ENCODE data around the gene VPS51. TPM values are rescaled to one million over a fixed set of nuclear protein-coding genes. Genes with fewer than 3 reads are reported as not detected.
A peak's percentile ranks its signal among the peaks of the same experiment; 100 is the strongest.

Gene VPS51
- total and polyA plus RNA-seq, 2 donors, result 107 to 167 TPM

GRCh38 chr11:65156926-65157325 is 60.9 kb downstream of the VPS51 start:
- no peak overlapping the region for H3K27ac ChIP-seq (ENCODE audit: low read depth)
- DNase-seq (ENCODE audit: extremely low spot score), result no peak
- H3K36me3 ChIP-seq (ENCODE audit: insufficient read depth), result no peaks in the 10 kb centered on the region
- 93% methylated on average over 3 of the region's 3 CpGs for WGBS
- no peaks in the 10 kb centered on the region for H3K4me1 ChIP-seq (ENCODE audit: insufficient read depth)
- no peak overlapping the region for H3K4me3 ChIP-seq (ENCODE audit: low read depth, low read length)

- H3K27ac ChIP-seq (ENCODE audit: low read depth), result no peak overlapping the region
- no peaks in the 10 kb centered on the region for H3K4me1 ChIP-seq (ENCODE audit: insufficient read depth)
- DNase-seq (ENCODE audit: extremely low spot score), result no peak
- 72% methylated on average over 3 of the region's 3 CpGs for WGBS
- no peaks in the 10 kb centered on the region for H3K36me3 ChIP-seq (ENCODE audit: insufficient read depth)
- no peak overlapping the region for H3K4me3 ChIP-seq (ENCODE audit: low read depth, low read length)
Measured at GRCh38 chr11:65157336-65157735, 61.3 kb downstream of the VPS51 start.

- 74% methylated on average over 5 of the region's 5 CpGs for WGBS
- DNase-seq (ENCODE audit: extremely low spot score), result no peak
- no peaks in the 10 kb centered on the region for H3K4me1 ChIP-seq (ENCODE audit: insufficient read depth)
- no peak overlapping the region for H3K27ac ChIP-seq (ENCODE audit: low read depth)
- no peak overlapping the region for H3K4me3 ChIP-seq (ENCODE audit: low read depth, low read length)
- H3K36me3 ChIP-seq (ENCODE audit: insufficient read depth), result no peaks in the 10 kb centered on the region
Measured at GRCh38 chr11:65159012-65159411, 63.0 kb downstream of the VPS51 start.

- Histone ChIP-seq H3K36me3 (ENCODE audit: insufficient read depth) (no peaks in the 10 kb centered on the region), H3K4me1 (ENCODE audit: insufficient read depth) (no peaks in the 10 kb centered on the region), H3K4me3 (ENCODE audit: low read depth, low read length) (no peak overlapping the region), H3K27ac (ENCODE audit: low read depth) (no peak overlapping the region)
- no peak for DNase-seq (ENCODE audit: extremely low spot score)
- WGBS, result 69% methylated on average over 3 of the region's 3 CpGs
Measured at GRCh38 chr11:65160643-65161042, 64.6 kb downstream of the VPS51 start.

Small RNA genes lying within 50 kb of the gene (small RNA-seq; reads per million reads assigned to genes)
- gene HIGD1AP10 (not detected), gene PDCL2P2 (not detected), gene RNU2-23P (2.1 reads per million, percentile 86 among the genes with 10 or more reads in this experiment)

Other genes starting within 250 kb of the VPS51 start
- gene EHD1, start 217.6 kb upstream of the VPS51 start, total RNA-seq, result 31.3 TPM
- 50.5 TPM for gene EHD1, start 217.6 kb upstream of the VPS51 start, polyA plus RNA-seq
- 7.6 TPM for gene ATG2A, start 179.0 kb upstream of the VPS51 start, total RNA-seq
- gene ATG2A, start 179.0 kb upstream of the VPS51 start, polyA plus RNA-seq, result 21.4 TPM
- 7.3 TPM for gene PPP2R5B, start 171.5 kb upstream of the VPS51 start, total RNA-seq
- 22.1 TPM for gene PPP2R5B, start 171.5 kb upstream of the VPS51 start, polyA plus RNA-seq
- not detected for gene GPHA2, start 160.3 kb upstream of the VPS51 start, total RNA-seq
- gene GPHA2, start 160.3 kb upstream of the VPS51 start, polyA plus RNA-seq, result not detected
- gene MAJIN, start 124.1 kb upstream of the VPS51 start, total RNA-seq, result not detected
- not detected for gene MAJIN, start 124.1 kb upstream of the VPS51 start, polyA plus RNA-seq
- gene BATF2, start 99.2 kb upstream of the VPS51 start, total RNA-seq, result 0.85 TPM
- 5.8 TPM for gene BATF2, start 99.2 kb upstream of the VPS51 start, polyA plus RNA-seq
- gene ARL2, start 82.1 kb upstream of the VPS51 start, total RNA-seq, result 37.9 TPM
- gene ARL2, start 82.1 kb upstream of the VPS51 start, polyA plus RNA-seq, result 170 TPM
- 9.4 TPM for gene SNX15, start 68.8 kb upstream of the VPS51 start, total RNA-seq
- gene SNX15, start 68.8 kb upstream of the VPS51 start, polyA plus RNA-seq, result 34.5 TPM
- 3.0 TPM for gene SAC3D1, start 55.0 kb upstream of the VPS51 start, total RNA-seq
- gene SAC3D1, start 55.0 kb upstream of the VPS51 start, polyA plus RNA-seq, result 14.7 TPM
- gene NAALADL1, start 37.7 kb upstream of the VPS51 start, total RNA-seq, result 11.7 TPM
- 38.1 TPM for gene NAALADL1, start 37.7 kb upstream of the VPS51 start, polyA plus RNA-seq
- 3.9 TPM for gene CDCA5, start 12.2 kb upstream of the VPS51 start, total RNA-seq
- 1.2 TPM for gene CDCA5, start 12.2 kb upstream of the VPS51 start, polyA plus RNA-seq
- gene ZFPL1, start 12.0 kb upstream of the VPS51 start, total RNA-seq, result 14.6 TPM
- 50.8 TPM for gene ZFPL1, start 12.0 kb upstream of the VPS51 start, polyA plus RNA-seq
- 9.6 TPM for gene TM7SF2, start 15.7 kb downstream of the VPS51 start, total RNA-seq
- 12.1 TPM for gene TM7SF2, start 15.7 kb downstream of the VPS51 start, polyA plus RNA-seq
- 2.6 TPM for gene ZNHIT2, start 21.5 kb downstream of the VPS51 start, total RNA-seq
- gene ZNHIT2, start 21.5 kb downstream of the VPS51 start, polyA plus RNA-seq, result 19.8 TPM
- 177 TPM for gene FAU, start 25.9 kb downstream of the VPS51 start, total RNA-seq
- 1,282 TPM for gene FAU, start 25.9 kb downstream of the VPS51 start, polyA plus RNA-seq
- 26.8 TPM for gene MRPL49, start 26.1 kb downstream of the VPS51 start, total RNA-seq
- gene MRPL49, start 26.1 kb downstream of the VPS51 start, polyA plus RNA-seq, result 55.6 TPM
- 16.2 TPM for gene SYVN1, start 38.3 kb downstream of the VPS51 start, total RNA-seq
- gene SYVN1, start 38.3 kb downstream of the VPS51 start, polyA plus RNA-seq, result 29.3 TPM
- not detected for gene SPDYC, start 74.0 kb downstream of the VPS51 start, total RNA-seq
- gene SPDYC, start 74.0 kb downstream of the VPS51 start, polyA plus RNA-seq, result not detected
- 94.3 TPM for gene CAPN1, start 85.7 kb downstream of the VPS51 start, total RNA-seq
- gene CAPN1, start 85.7 kb downstream of the VPS51 start, polyA plus RNA-seq, result 123 TPM
- 10.3 TPM for gene POLA2, start 165.7 kb downstream of the VPS51 start, total RNA-seq
- gene POLA2, start 165.7 kb downstream of the VPS51 start, polyA plus RNA-seq, result 10.7 TPM
- gene CDC42EP2, start 218.7 kb downstream of the VPS51 start, total RNA-seq, result 17.6 TPM
- 30.1 TPM for gene CDC42EP2, start 218.7 kb downstream of the VPS51 start, polyA plus RNA-seq
- gene DPF2, start 237.6 kb downstream of the VPS51 start, total RNA-seq, result 29.3 TPM
- 55.2 TPM for gene DPF2, start 237.6 kb downstream of the VPS51 start, polyA plus RNA-seq

Measured in urinary bladder (tissue), 4 donors.